Esophagus squamous epithelium (tissue), 4 donors: ENCODE results near the gene SRP68.

Experiments
- CTCF ChIP-seq, 6 experiments: fragments of 450-650 bp in 4 of 6; fragments of 200-600 bp in 2 of 6; sonication (generic) in 2 of 6; IDR thresholded peaks; one replicate each; pipeline ENCODE4 v1.5.1; 2016 to 2019; ENCODE audit warnings: antibody characterized with exemption in 6 of 6, mild to moderate bottlenecking in 4 of 6, moderate library complexity in 4 of 6
- POLR2A ChIP-seq, 4 donors: fragments of 450-650 bp; IDR thresholded peaks; one replicate each; pipeline ENCODE4 v1.6.1; 2017; ENCODE audit warnings: antibody characterized with exemption in 4 of 4, mild to moderate bottlenecking in 4 of 4, moderate library complexity in 3 of 4

GRCh38 chr17:76018801-76019200, 53.5 kb downstream of the SRP68 start:
- TF ChIP-seq CTCF (IDR thresholded peaks at IDR 0.05) (no peak), POLR2A (IDR thresholded peaks at IDR 0.05) (no peak)
